Spleen (tissue), 11 donors: Measurements from ENCODE around the gene PREPL. TPM values are rescaled to one million over a fixed set of nuclear protein-coding genes. Genes with fewer than 3 reads are reported as not detected.
"Not testable (repeated sequence)": the region's sequence is repeated elsewhere in the genome, so short reads cannot be mapped to it uniquely, and the experiment has no call there.

ENCODE experiments used
- DNase-seq: peaks from one replicate; pipeline ENCODE4 v3.0.0-alpha.2; 2020
- H3K27ac ChIP-seq, 8 donors: fragments of 200-600 bp; sonication (generic) in 7 of 8; 1 replicate in 4 of 8; 2 replicates in 4 of 8; pipeline versions ENCODE4 v1.5.0 to v1.8.0; 2016 to 2021; ENCODE audit warnings: inconsistent platforms in 4 of 8, mild to moderate bottlenecking in 4 of 8, moderate library complexity in 1 of 8
- H3K27me3 ChIP-seq, 7 donors: fragments of 200-600 bp; sonication (generic) in 6 of 7; replicated peaks in 1 of 7; 1 replicate in 4 of 7; 2 replicates in 3 of 7; pipeline versions ENCODE4 v1.5.0 to v1.8.0; 2016 to 2021; ENCODE audit warnings: inconsistent platforms in 3 of 7, mild to moderate bottlenecking in 1 of 7
- H3K36me3 ChIP-seq, 6 donors: fragments of 200-600 bp; sonication (generic) in 5 of 6; 1 replicate in 4 of 6; 2 replicates in 2 of 6; pipeline versions ENCODE4 v1.5.0 to v1.8.0; 2016 to 2021; ENCODE audit warnings: inconsistent platforms in 2 of 6
- H3K4me1 ChIP-seq, 6 donors: fragments of 200-600 bp; sonication (generic) in 5 of 6; 1 replicate in 3 of 6; 2 replicates in 3 of 6; pipeline versions ENCODE4 v1.5.0 to v1.8.0; 2016 to 2021; ENCODE audit warnings: inconsistent platforms in 3 of 6
- H3K4me3 ChIP-seq, 8 donors: fragments of 200-600 bp; sonication (generic) in 7 of 8; 1 replicate in 4 of 8; 2 replicates in 4 of 8; pipeline versions ENCODE4 v1.5.0 to v1.8.0; 2016 to 2021; ENCODE audit warnings: inconsistent platforms in 4 of 8, mild to moderate bottlenecking in 4 of 8, moderate library complexity in 2 of 8
- H3K9me3 ChIP-seq, 8 donors: fragments of 200-600 bp; sonication (generic) in 7 of 8; 1 replicate in 4 of 8; 2 replicates in 4 of 8; pipeline versions ENCODE4 v1.5.0 to v1.8.0; 2016 to 2021; ENCODE audit warnings: inconsistent platforms in 4 of 8
- CTCF ChIP-seq, 11 experiments: fragments of 200-600 bp in 7 of 11; fragments of 450-650 bp in 4 of 11; sonication (generic) in 4 of 11; IDR thresholded peaks in 8 of 11; conservative IDR thresholded peaks in 3 of 11; 1 replicate in 7 of 11; 2 replicates in 4 of 11; pipeline versions ENCODE4 v1.4.0 to v1.8.0; 2016 to 2021; ENCODE audit warnings: antibody characterized with exemption in 11 of 11, inconsistent platforms in 4 of 11, mild to moderate bottlenecking in 1 of 11
- POLR2A ChIP-seq, 3 donors: fragments of 450-650 bp; IDR thresholded peaks; one replicate each; pipeline ENCODE4 v1.5.1; 2017; ENCODE audit warnings: antibody characterized with exemption in 3 of 3, mild to moderate bottlenecking in 1 of 3
- POLR2AphosphoS5 ChIP-seq, 3 donors: sonication (generic); formaldehyde crosslinking; IDR thresholded peaks; one replicate each; pipeline ENCODE4 v1.5.1; 2017; ENCODE audit warnings: antibody characterized with exemption in 3 of 3
- WGBS, 5 donors: extraction: QIAGEN DNeasy Blood & Tissue Kit in 3 of 5; methylation state at CpG; one replicate each; pipeline versions ENCODE4 v1.1.5 to v1.1.7; 2013 to 2018; 5-methylcytosine and 5-hydroxymethylcytosine counted together
- intact Hi-C: fragments of 100-400 bp; cut with DNase I; formaldehyde crosslinking; loops from one replicate; pipeline ENCODE4 v1.15.0; 2023; ENCODE audit warnings: low total_unique reads
- polyA plus RNA-seq, 3 donors: library from polyadenylated mRNA; stranded (reverse); fragments of 200-250 nt; gene quantifications; one replicate each; pipeline ENCODE4 v1.2.1, GENCODE V29; 2013
- total RNA-seq, 7 donors: library from RNA; depleted of rRNA in 3 of 7; stranded (reverse); fragments of >200 nt in 3 of 7; fragmentation: NEBNext Ultra II Directional in 4 of 7; extraction: Animal tissue kit (Norgen Biotek cat#: 25700) in 4 of 7; gene quantifications; one replicate each; pipeline versions ENCODE4 v1.1.0 to v1.2.1, GENCODE V29; 2016 to 2021
- donor health status: healthy with polysubstance abuse.
- donor health status: DM: no; HTN: no; CAD: no; lungs with moderate emphysema.
- donor health status: DM: no; HTN: no; CAD: no.
- donor health status: Bipolar disorder and iron deficiency.
- donor health status: healthy.
- donor health status: DM: no; HTN: no; CAD: no.
- donor health status: DM: yes; HTN: yes; CAD: no.

Gene PREPL
- total and polyA plus RNA-seq, 10 donors = 4.0 to 34.4 (median 26.5) TPM

DNA sequence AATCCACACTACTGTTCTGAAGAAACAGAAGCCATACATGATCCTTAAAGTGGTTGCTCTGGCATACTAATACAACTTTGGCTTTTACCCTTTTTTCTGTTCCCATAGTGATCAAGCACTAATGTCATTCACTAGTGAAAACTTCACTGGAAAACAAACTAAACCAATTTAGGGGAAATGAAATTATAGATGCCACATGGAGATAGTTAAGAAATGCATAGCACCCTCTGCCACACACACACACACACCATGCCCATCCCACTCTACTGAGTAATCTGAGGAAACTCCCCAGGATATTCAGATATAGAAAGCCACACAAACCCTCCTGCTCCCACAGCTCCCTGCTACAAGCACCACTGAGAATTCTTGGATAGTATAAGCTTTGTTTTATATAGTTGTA lies 46.9 kb downstream of the PREPL start:
- no peak for DNase-seq
- Histone ChIP-seq H3K36me3 (peaks cover 2 to 88% (median 44%) of the 10 kb centered on the region in 6 donors), H3K27me3 (no peaks in the 10 kb centered on the region), H3K4me3 (no peak overlapping the region), H3K9me3 (peaks cover 15 to 43% (median 37%) of the 10 kb centered on the region in 8 donors), H3K27ac (no peak overlapping the region), H3K4me1 (no peaks in the 10 kb centered on the region)
- TF ChIP-seq CTCF (IDR thresholded peaks at IDR 0.05 in 8 of 11, conservative IDR thresholded peaks at IDR 0.05 in 3 of 11) = no peak
- TF ChIP-seq POLR2A (IDR thresholded peaks at IDR 0.05) = no peak
- no peak for TF ChIP-seq POLR2AphosphoS5 (IDR thresholded peaks at IDR 0.05)
- intact Hi-C loops = no loop called here

DNA sequence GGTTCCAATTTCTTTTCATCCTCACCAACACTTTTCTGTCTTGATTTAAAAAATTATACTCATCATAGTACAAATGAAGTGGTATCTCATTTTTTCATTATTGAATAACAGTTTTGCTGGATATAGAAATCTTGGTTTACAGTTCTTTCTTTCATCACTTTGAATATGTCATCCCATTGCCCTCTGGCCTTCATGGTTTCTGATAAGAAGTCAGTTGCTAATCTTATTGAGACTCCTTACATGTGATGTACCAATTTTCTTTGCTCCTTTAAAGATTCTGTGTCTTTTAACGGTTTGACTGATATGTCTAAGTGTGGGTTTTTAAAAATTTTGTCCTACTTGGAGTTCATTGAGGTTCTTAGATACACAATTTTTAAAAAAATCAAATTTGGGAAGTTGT lies 51.0 kb downstream of the PREPL start:
- no peaks in the 10 kb centered on the region for H3K4me1 ChIP-seq
- WGBS, 5 donors = 91 to 98% (median 97%) methylated on average over 1 of the region's 1 CpG
- intact Hi-C loops = no loop called here
- no peak for DNase-seq
- no peak overlapping the region for H3K27ac ChIP-seq
- H3K36me3 ChIP-seq = peaks cover 2 to 47% (median 32%) of the 10 kb centered on the region in 6 donors
- TF ChIP-seq POLR2A (IDR thresholded peaks at IDR 0.05) (no peak), POLR2AphosphoS5 (IDR thresholded peaks at IDR 0.05) (no peak), CTCF (IDR thresholded peaks at IDR 0.05 in 8 of 11, conservative IDR thresholded peaks at IDR 0.05 in 3 of 11) (no peak)
- H3K4me3 ChIP-seq = no peak overlapping the region
- H3K27me3 ChIP-seq = no peaks in the 10 kb centered on the region
- H3K9me3 ChIP-seq = peaks cover 18 to 52% (median 46%) of the 10 kb centered on the region in 8 donors

GRCh38 chr2:44305882-44306281 lies 55.4 kb downstream of the PREPL start:
- TF ChIP-seq POLR2A (IDR thresholded peaks at IDR 0.05) (no peak), CTCF (IDR thresholded peaks at IDR 0.05 in 8 of 11, conservative IDR thresholded peaks at IDR 0.05 in 3 of 11) (no peak), POLR2AphosphoS5 (IDR thresholded peaks at IDR 0.05) (no peak)
- 79 to 88% (median 80%) methylated on average over 7 of the region's 7 CpGs for WGBS, 5 donors

GRCh38 chr2:44304258-44304657 lies 57.0 kb downstream of the PREPL start:
- WGBS, 5 donors = 92 to 95% (median 93%) methylated on average over 1 of the region's 1 CpG
- Histone ChIP-seq H3K4me1 (no peaks in the 10 kb centered on the region), H3K27me3 (no peaks in the 10 kb centered on the region), H3K27ac (no peak overlapping the region), H3K4me3 (no peak overlapping the region), H3K36me3 (no peaks in the 10 kb centered on the region), H3K9me3 (peaks cover 0 to 15% (median 8%) of the 10 kb centered on the region in 8 donors)
- intact Hi-C loops = no loop called here
- TF ChIP-seq CTCF (IDR thresholded peaks at IDR 0.05 in 8 of 11, conservative IDR thresholded peaks at IDR 0.05 in 3 of 11) = no peak
- no peak for TF ChIP-seq POLR2A (IDR thresholded peaks at IDR 0.05)
- no peak for TF ChIP-seq POLR2AphosphoS5 (IDR thresholded peaks at IDR 0.05)
- no peak for DNase-seq

More at GRCh38 chr2:44305882-44306281, 55.4 kb downstream of the PREPL start:
- peaks cover 0 to 3% (median 0%) of the 10 kb centered on the region in 6 donors for H3K36me3 ChIP-seq
- intact Hi-C loops = no loop called here
- no peak overlapping the region for H3K27ac ChIP-seq
- no peaks in the 10 kb centered on the region for H3K4me1 ChIP-seq
- no peak for DNase-seq
- peaks cover 10 to 31% (median 24%) of the 10 kb centered on the region in 8 donors for H3K9me3 ChIP-seq
- no peaks in the 10 kb centered on the region for H3K27me3 ChIP-seq
- no peak overlapping the region for H3K4me3 ChIP-seq

DNA sequence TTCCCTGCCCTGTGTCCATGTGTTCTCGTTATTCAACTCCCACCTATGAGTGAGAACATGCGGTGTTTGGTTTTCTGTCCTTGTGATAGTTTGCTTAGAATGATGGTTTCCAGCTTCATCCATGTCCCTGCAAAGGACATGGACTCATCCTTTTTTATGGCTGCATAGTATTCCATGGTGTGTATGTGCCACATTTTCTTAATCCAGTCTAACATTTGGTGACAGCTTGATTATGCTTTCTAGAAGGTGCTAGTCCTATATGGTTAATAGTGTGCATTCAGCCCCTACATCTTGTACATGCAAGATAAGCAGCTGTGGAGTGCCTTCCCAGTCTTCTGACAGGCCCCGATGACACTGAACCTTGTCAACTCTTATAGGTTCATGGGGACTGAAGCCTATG lies 57.5 kb downstream of the PREPL start:
- H3K27ac ChIP-seq, H3K36me3 ChIP-seq, H3K4me1 ChIP-seq, H3K27me3 ChIP-seq, H3K9me3 ChIP-seq, H3K4me3 ChIP-seq, DNase-seq, intact Hi-C loops: not testable (repeated sequence)
- WGBS, 5 donors = 85 to 100% (median 95%) methylated on average over 3 of the region's 3 CpGs
